CD4-positive, alpha-beta T cell treated with Interleukin-12 subunit alpha and Interleukin-12 subunit beta, for 1 hour (primary cell): ENCODE measurements around the gene PRR22.

Experiments
- DNase-seq: peaks from one replicate; pipeline ENCODE4 v3.0.0-alpha.2; 2020

Gene PRR22

DNA sequence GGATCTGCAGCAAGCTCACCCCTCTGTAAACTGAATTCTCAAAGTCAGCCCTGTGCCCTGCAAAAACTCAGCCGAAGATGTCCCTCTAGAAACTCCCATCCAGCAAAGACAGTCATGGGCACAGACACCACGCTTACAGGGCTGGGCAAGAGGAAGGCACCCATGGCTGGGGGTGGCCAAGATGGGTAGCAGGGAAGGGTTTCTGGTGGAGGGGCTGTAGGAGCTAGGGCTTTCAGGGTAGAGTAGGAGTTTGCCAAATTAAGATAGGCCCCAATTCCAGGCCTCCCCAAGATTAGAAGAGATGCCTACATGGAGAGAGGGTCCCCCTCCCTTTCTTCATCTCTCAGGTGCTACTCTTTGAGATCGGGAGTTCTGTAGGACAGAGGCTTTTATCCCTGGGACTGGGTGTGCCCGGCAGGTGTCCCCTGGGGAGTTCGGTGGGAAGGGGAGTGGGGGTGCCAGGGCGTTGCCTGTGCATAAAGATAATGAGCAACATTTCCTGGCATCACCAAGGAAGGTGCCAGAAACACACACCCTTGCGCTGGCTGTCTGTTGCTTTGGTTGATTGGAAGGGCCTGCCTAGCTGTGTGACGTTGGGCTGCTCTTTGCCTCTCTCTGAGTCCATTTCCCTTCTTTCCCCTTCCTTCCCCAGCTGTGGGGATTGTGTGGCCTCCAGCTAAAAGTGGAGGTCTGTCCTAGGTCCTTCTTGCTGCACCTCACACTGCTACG lies 29.7 kb upstream of the PRR22 start:
- DNase-seq = no peak

DNA sequence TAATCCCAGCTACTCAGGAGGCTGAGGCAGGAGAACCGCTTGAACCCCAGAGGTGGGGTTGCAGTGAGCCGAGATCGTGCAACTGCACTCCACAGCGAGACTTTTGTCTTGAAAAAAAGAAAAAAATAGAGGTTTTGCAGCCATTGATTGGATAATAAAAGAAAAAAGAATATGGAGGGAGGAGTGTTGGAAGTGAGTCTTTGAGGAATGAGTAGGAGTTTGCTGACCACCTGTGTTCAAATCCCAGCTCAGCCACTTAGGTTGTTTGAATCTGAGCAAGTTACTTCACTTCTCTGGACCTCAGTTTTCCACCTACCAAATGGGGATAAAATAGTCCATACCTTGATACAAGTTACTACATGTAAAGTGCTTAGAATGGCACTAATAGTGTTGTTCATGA lies 26.6 kb upstream of the PRR22 start:
- no peak for DNase-seq

DNA sequence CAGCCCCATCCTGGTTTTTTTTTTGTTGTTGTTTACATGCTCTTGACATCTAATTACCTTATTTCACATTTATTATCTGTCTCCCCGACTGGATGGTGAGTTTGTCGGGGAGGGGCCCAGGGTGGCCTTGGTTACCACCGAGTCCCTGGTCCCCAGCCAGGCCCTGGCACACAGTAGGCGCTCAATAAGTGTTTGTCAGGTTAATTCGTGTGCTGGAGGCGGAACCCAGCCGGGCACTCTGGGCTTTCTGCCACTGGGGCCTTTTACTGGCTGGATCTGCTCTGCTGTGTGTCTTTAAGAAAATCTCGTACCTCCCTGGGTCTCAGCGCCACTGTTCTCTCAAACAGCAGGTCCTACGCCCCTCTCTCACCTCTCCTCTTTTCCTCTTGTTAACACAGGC lies 24.9 kb upstream of the PRR22 start:
- DNase-seq = no peak

DNA sequence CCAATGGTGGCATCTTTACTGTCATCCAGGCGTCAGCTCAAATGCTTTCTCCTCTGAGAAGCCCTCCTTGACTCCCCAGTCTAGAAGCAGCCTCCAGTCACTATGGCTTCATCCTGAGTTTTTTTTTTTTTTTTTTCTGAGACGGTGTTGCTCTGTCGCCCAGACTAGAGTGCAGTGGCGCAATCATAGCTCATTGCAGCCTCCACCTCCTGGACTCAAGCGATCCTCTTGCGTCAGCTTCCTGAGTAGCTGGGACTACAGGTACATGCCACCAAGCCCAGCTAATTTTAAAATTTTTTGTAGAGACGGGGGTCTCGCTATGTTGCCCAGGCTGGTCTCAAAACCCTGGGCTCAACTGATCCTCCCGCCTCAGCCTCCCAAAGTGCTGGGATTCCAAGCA lies 24.5 kb upstream of the PRR22 start:
- no peak for DNase-seq

DNA sequence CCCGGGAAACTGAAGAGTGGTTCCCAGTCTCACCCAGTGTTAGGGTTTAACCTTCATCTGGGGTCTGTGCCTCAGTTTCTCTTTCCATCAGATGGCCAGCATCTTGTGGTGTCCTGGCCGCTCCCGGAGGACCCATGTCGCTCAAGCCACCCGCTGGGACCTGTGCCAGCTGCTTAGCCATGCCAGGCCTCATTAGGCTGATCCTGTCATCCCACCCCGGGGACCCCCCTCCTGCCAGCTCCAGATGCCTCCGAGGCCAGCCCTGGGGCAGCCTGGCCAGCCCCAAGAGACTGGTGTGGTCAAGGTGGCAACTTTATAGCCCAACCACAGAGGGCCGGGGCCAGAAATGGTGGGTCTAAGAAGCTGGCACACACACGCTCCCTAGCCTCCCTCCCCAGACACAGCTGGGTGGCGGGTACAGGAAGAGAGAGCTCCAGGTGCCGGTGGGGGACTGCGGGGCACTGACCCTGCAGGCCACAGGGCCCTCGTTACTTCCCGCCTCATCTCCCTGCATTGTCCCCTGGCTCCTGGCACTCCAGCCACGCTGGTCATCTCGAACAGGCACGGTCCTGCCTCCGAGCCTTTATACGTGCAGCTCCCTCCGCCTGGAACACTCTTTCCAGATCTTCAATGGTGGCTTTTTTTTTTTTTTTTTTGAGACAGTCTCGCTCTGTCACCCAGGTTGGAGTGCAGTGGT lies 23.7 kb upstream of the PRR22 start:
- DNase-seq = no peak

DNA sequence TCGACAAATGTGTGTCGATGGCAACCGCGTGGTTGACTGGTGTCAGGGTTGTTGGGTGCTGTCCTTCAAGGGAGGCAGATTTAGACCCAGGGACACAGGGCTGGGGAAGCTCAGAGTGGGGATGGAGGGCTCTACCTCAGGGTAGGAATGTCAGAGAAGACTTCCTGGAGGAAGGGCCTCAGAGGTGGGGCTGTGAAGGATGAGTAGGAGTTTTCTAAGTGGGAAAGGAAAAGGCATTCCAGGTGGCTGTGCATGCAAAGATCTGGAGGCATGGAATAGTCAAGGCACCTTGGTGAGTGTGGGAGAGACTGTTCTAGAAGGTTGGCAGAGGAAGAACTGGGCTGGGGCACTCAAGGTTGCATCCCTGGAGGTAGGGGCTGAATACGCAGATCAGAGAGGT lies 22.4 kb upstream of the PRR22 start:
- DNase-seq = no peak

DNA sequence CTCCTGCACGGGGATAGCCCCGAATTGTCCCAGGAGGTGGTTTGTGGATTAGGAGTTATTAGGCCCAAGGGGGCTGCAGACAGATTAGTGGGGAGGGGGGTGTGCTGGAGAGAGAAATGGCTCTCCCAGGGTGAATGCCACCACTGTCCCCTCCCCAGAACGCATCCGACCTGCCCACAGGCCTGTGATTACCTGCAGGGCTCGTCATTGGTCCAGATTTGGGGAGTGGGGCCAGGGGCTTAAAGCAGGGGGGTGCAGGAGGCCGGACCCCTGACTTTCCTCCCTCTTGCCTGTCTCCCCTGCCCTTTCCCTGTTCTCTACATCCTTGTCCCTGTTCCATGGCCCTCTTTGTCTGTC lies 21.6 kb upstream of the PRR22 start:
- no peak for DNase-seq

DNA sequence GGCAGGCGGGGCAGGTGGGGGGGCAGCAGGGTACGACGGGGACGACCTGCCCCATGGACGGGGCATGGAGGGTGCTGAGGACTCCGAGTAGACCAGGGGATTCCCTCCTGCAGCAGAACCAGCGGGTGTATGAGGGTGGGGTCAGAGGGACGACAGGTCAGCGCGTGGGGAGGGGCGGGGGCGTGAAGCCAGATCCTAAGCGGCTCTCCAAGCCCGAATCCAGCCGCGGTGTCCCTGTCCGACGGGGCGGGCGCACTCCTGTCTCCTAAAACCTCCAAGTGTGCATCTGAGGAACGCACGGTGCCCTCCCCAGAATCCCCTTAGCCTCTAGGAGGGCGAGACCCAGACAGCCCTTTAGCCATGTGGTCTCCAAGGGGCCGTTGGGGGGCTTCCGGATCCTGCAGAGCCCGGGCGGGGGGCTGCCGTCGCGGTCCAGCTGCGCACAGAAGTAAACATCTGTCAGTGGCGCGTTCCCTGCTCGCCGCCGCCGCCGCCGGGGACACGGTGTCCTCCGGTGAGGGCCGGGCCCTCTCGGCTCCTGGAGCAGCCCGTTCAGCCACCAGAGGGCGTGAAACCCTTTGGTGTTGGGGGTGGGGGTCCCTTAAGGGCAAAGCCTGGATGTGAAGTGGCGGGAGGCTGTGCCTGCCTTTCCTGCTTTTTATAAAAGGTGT lies 21.1 kb upstream of the PRR22 start:
- peak; percentile 57 for DNase-seq

DNA sequence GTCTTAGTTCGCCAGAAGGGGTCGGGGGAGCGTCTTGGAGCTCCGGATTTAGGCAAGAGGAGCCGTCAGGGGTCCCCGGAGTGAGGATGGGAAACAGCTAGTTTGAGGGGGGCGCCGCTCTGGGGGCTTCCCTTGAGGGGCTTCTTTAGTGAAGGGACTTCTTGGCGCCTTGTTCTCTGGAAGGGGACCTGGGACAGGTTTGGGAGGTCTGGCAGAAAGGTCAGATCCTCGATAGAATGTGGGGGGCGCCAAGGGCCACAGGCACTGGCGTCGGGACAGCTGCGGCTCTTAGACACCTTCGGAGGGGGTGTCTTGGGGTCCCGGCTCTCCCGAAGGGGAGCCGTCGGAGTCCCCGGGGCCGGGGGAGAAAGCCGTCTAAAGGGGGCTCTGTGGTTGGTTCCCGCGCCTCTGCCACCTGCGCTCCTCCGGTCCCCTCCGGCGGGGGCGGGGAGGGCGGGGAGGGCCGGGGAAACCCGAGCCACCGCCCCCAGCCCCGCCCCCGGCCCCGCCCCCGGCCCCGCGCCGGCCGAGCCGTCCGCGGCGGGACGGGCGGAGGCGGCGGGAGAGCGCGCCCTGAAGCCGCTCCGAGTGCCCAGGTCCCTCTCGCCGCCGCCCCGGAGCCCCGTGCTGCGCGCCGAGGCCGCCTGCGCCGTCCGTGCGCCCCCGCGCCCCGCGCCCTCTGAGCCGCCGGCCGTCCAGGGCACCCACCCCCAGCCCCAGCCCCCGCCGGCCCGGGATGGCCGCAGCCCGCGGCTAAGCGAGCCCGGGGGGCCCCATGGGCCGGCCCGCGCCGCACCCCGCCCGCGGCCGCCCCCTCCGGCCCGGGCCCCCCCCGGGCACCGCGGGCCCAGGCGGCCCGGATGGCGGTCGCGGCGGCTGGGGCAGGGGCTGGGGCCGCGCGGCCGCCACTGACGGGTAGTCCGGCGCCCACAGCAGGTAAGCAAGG lies 20.2 kb upstream of the PRR22 start, which contains the start of gene NRTN:
TSS of gene NRTN (plus strand) at position 552 of the 946 bp plus-strand sequence. CDS start 19,099 bp downstream, outside the sequence.
- peak; percentile 62 for DNase-seq

DNA sequence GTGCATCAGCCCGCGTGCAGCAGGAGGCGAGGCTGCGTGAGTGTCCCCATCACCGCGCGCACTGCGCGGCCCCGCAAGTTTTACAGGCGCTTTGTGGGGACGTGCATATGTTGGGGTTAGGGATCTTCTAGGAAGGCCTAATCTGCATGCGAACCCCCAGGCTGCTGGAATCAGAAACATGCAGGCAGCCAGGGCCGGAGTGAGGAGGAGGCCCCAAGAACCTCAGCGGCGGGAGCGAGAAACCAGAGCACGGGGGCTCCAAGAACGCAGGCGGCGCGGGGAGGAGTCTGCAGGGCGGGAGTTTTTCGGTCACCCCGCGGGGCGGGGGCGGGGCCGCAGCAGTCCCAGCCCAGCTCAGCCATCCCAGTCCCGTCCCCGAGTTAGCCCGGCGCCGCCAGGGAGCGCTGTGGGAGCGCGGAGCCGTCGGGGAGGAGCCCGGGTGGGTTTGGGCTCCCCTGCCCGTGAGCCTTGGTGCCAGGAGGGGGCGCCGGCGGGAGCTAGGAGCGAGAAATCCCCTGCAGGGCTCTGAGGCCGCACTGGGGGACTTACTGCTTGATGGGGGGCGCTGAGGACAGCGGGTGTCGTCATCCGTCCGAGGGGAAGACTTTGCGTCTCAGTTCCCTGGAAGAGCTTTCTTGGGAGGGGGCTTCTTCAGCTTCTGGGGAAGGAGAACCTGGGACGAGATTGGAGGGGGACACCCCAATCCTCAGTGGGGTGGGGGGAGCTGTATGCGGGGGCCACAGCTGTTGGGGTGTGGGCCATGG lies 19.4 kb upstream of the PRR22 start:
- peak; percentile 93 for DNase-seq

DNA sequence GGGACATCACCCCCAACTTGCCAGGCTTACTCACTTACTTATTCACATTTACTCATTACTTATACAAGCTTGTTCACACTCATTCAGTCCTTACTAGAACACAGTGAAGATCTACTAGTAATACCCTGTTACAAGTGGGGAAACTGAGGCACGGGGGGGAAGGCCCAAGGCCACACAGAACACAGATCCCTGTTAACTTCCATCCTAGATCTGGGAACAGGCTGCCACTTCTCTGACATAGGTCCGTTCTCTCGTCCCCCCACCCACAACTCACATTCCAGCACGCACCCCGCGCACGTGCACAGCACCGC lies 18.9 kb upstream of the PRR22 start:
- DNase-seq = no peak

DNA sequence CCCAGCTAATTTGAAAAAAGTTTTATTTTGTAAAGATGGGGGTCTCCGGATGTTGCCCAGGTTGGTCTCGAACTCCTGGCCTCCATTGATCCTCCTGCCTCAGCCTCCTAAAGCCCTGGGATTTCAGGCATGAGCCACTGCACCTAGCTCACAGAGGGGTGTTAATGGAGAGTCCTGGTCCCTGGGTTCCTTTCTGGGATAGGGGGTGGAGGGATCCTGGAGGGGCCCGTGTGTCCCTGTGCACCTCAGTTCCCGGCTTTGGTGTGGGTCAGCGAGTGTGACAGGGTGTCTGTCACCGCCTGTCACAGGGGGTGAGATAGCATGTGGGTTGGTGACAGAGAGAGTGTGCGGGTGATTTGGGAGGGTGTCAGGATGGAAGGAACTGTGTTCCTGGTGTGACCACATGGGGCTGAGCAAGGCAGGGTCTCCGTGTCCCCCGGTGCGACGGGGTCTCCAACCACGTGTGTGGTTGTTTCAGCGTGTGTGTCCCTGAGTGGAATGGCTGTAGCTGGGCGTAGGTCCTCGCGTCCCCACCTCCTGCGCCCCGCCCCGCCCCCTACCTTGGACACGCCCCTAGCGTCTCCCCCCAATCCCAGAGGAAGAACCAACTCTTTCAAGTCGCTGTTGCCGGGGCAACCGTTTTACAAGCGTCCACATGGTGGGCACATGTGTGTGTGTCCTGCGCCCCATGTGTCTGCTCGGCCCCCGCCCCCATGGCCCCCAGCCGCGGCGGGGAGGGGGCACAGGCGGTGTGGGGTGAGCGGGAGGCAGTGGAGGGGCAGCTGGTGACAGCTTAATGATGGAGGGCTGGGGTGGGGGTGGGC lies 17.5 kb upstream of the PRR22 start:
- DNase-seq = no peak

DNA sequence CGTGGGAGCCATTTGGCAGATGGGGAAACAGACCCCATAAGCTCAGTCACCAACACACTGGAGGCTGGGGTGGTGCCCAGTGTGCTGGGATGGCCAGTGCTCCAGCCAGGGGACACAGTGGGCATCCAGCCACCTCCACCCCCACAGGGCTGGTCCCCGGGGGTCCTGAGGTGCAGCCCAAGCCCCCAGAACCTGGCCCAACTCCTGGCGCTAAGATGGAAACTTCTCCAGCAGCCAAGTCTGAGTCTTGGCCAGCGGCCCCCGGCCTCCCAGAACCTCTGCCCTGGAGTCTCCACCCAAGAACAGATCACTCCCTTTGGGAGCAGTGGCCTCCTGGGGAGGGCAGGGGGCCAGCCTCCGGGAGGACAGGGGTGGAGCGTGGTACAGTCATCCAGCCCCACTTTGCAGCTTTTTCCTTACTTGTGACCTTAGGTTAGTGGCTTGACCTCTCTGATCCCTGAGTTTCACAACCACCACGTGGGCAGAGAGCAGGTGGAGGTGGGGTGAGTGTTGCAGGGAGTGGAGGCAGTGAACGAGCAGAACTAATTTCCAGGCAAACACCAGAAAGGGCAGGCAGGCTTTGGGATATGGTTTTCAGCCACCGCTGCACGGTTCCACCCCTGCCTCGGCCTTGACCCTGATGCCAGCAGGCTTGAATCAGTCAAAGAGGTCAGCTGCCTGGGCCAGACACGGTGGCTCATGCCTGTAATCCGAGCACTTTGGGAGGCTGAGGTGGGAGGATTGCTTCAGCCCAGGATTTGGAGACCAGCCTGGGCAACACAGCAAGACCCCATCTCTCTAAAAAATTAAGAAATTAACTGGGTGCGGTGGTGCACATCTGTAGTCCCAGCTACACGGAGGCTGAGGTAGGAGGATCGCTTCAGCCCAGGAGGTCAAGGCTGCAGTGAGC lies 16.1 kb upstream of the PRR22 start:
- no peak for DNase-seq

DNA sequence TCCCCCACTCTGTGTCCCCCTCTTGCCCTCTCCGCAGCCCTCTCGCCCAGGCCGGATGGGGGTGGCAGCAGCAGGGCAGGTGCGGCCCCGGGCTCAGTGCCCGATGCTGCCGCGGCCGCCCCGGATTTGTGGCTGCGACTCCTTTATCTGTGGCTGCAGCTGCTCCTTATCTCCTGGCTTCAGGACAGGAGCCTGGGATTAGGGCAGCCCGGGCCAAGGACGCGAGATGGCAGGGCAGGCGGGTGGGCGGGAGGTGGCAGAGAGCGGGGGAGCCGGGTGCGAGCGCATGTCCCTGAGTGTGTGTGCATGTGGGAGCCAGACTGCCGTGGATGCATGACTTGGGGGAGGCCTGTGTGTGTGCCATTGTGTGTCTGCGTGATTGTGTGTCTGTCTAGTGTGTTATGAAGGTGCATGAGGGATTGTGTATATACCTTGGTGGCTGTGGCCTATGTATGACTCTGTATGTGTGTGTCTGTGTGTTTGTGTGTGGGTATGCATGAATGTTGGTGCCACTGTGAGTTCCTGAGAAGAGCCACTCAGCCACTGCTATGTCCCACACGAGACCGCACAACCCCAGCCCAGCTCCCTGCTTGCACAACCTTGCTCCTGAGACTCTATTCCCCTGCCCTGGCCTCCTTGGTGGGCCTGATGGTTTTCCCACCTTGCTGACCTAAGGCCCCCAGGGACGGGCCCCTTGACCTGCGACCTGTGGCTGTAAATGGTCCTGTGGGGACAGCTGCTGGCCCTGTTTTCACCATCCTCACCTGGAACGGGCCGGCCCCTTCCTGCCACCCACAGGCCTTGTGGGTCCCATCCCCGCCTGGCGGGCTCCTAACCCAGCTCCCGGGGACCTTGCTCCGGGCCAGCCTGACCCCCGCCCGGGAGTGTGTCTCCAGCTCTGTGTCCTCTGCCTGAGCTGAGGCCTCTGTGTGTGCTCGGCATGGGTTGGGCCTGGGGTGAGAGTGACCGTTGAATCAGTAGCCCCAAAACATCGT lies 15.0 kb upstream of the PRR22 start:
- DNase-seq = no peak

DNA sequence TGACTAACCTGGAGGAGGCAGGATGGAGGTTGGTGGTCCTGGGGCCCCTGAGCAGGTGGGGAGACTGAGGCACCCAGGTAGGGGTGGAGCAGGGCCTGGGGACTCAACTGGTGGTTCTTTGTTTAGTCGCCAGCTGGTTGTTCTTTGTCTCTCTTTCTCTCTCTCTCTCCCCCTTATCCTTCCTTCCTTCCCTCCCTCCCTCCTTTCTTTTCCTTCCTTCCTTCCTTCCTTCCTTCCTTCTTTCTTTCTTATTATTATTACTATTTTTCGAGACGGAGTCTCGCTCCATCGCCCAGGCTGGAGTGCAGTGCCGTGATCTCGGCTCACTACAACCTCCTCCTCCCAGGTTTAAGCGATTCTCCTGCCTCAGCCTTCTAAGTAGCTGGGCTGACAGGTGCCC lies 13.7 kb upstream of the PRR22 start:
- DNase-seq = no peak

DNA sequence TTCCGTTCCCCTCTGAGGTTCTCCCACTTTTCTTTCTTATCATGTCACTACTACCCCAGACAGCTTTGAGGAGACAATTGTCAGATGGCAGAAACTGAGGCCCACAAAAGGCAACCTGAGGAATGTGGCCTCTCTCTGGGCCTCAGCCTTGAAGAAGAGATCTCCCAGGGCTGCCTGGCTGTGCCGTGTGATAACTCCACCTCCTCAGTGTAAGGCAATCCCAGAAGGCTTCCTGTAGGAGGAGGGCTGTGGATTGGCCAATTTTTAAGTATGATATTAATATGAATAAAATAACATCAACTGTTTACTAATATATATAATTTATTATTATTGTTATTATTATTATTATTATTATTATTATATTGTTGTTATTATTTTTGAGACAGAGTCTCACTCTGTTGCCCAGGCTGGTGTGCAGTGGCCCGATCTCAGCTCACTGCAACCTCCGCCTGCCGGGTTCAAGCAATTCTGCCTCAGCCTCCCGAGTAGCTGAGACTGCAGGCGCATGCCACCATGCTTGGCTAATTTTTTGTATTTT lies 10.9 kb upstream of the PRR22 start:
- no peak for DNase-seq

DNA sequence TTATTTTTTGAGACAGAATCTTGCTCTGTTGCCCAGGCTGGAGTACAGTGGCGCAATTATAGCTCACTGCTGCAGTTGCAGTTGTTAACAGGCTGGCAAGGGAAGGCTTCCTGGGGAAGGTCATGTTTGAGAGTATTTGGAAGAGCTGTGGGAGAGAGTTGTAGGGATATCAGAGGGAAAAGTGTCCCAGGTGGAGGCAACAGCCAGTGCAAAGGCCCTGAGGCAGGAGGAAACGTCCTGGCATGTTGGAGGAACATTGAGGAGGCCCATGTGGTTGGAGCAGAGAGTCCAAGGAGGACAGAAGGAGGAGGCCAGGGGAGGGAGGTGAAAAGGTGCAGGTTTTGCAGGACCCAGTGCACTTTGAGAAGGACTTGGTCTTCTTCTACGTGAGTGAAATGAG lies 8.6 kb upstream of the PRR22 start:
- DNase-seq = no peak

DNA sequence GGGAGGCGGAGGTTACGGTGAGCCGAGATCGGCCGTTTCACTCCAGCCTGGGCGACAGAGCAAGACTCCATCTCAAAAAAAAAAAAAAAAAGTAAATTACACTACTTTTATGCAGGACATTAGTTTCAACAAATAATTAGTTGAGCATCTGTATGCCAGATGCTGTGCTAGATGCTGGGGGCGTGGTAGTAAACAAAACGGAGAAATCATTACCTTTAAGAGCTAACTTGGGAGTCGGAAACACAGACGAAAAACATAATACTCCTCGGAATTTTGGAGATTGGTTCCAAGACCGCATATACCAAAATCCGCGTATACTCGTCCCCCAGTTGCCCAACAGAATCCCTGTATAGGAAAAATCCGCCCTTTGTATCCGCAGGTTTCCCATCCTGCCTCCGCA lies 7.7 kb upstream of the PRR22 start:
- DNase-seq = no peak
